ENCODE measurements around the gene HVCN1.

DNA sequence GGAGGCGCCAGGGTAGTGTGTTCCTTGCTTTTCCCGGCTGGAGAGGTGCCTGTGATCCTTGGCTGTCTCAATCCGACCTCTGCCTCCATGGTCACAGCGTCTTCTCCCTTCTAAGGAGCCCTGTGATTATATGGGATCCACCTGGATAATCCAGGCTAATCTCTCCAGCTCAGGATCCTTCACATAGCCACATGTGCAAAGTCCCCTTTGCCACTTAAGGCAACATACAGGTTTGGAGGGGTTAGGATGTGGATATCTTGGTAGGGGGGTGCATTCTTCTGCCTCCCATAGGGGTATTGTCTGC, 1.2 kb upstream of the HVCN1 start:
- TF ChIP-seq EZH2 (IDR thresholded peaks at IDR 0.05; ENCODE audit: insufficient read depth, poor library complexity, severe bottlenecking), result no peak
- TF ChIP-seq EZH2phosphoT487 (IDR thresholded peaks at IDR 0.05; ENCODE audit: insufficient read depth, low read depth), result no peak

All from GM23248 (cell line).